ENCODE measurements around the gene OCIAD1.
"Not testable (repeated sequence)": the region's sequence is repeated elsewhere in the genome, so short reads cannot be mapped to it uniquely, and the experiment has no call there.

Gene OCIAD1, protein sequence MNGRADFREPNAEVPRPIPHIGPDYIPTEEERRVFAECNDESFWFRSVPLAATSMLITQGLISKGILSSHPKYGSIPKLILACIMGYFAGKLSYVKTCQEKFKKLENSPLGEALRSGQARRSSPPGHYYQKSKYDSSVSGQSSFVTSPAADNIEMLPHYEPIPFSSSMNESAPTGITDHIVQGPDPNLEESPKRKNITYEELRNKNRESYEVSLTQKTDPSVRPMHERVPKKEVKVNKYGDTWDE

GRCh38 chr4:48830706-48831531, at the start of gene OCIAD1:
Gene OCIAD1 (plus strand): TSS chr4:48831088. CDS start chr4:48832625, 1,537 bp downstream.
- DNase-seq, result peak; percentile 99

DNA sequence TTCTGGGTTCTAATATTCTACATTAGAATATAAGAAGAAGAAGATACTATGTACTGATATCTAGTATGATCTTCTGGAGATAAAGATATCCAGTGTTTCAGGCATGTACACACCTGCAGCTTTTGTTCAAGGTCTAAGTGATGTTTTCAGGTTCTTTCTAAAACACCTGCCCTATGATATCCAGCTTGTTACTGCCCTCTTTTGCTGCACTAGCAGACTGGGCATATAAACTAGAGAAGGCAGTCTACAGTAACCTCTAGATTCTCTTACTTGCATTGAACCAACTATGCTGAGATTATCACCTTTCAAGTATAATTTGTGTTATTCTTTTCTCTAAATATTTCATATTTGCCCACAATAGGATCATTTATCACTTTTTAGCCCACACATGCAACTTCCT, 48.9 kb upstream of the OCIAD1 start:
- DNase-seq, result no peak

DNA sequence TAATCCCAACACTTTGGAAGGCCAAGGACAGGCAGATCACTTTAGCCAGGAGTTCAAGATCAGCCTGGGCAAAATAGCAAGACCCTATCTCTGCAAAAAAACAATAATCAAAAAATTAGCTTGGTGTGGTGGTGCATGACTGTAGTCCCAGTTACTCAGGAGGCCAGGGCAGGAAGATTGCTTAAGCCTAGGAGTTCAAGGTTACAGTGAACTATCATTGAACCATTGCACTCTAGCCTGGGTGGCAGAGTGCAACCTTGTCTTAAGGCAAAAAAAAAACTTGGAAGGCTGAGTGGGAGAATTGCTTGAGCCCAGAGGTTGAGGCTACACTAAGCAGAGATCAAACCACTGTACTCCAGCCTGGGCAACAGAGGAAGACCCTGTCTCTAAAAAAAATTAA, 45.6 kb upstream of the OCIAD1 start:
- DNase-seq, result no peak

GRCh38 chr4:48786549-48786948, 44.3 kb upstream of the OCIAD1 start:
- DNase-seq, result no peak

GRCh38 chr4:48787056-48787455, 43.8 kb upstream of the OCIAD1 start:
- no peak for DNase-seq

DNA sequence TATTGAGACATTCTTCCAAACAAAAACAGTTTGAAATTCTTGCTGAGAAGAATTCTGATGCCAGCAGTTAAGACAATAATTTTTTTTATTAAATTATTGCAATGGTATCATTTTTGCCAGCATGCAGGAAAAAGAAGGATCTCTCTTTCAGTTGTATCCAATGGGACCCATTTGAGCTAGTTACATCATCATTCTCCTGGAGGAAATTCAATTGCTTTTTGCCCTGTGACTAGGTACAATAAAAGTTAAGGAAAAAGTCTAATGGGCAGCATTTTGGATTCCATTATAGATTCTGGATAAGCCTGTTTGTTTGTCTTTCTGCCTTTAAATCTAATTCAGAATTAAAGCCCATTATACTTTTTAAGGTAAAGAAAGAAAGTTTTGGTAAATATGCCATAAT, 40.3 kb upstream of the OCIAD1 start:
- no peak for DNase-seq

- no peak for DNase-seq
Measured at GRCh38 chr4:48791313-48791712, 39.6 kb upstream of the OCIAD1 start.

DNA sequence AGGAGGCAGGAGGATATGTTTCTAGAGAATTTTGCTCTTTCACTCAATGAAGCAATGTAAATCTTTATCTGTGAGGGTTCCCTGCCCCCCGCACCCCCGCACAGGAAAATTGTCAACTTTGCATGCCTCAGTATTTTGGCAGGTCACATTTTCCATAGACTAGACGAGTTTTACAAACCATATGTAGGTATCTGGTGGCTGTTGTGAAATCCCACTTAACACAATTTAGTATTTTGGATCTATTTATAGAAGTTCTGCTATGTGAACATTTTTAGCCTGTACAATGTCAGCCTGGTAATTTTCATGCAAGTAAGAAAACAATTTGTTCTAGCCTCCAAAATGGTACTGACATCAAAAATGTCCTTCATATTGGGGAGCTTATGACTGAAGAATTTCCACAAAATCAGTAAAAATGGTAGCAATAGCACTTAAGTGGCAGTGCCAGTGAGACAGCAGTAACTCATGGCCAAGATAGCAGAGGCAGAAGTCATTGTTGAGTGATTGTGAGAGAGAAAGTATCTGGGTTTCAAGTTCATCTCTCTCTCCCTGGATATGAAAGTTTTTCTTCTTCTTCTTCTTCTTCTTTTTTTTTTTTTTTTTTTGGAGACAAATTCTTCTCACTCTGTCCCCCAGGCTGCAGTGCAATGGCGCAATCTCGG, 38.4 kb upstream of the OCIAD1 start:
- no peak for DNase-seq

- no peak for DNase-seq
Measured at GRCh38 chr4:48795108-48795507, 35.8 kb upstream of the OCIAD1 start.

DNA sequence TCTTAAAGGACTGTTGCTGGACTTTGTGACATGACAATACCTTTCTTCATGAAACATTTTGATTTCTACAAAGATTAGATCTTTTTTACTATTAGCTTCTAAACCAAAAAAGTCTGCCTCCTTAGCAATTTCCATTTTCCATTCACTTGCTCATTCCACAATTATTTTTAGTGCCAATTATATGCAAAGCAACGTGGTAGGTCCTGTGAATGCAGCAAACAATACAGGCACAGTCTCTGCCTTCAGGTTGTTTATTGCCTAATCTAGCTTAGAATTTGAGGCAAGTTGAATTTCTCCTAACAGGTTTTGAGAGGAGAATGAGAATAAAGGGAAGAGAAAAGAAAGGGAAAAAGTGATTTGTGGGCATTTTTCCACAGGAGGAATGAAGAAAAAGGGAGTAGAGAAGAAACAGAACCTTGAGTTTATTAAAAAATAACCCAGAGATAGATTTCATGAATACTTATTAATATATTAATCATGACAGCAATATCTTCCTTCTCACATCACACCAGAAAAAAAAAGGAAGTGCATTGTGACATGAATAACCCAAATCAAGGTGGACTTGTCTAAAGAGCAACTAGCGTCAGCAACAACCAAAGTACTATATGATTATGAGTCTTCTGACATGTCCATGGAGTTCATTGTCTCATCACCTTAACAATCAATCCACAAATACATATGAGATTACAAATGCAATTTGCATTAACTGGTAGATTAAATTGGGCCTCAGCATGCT, 34.5 kb upstream of the OCIAD1 start:
- no peak for DNase-seq

DNA sequence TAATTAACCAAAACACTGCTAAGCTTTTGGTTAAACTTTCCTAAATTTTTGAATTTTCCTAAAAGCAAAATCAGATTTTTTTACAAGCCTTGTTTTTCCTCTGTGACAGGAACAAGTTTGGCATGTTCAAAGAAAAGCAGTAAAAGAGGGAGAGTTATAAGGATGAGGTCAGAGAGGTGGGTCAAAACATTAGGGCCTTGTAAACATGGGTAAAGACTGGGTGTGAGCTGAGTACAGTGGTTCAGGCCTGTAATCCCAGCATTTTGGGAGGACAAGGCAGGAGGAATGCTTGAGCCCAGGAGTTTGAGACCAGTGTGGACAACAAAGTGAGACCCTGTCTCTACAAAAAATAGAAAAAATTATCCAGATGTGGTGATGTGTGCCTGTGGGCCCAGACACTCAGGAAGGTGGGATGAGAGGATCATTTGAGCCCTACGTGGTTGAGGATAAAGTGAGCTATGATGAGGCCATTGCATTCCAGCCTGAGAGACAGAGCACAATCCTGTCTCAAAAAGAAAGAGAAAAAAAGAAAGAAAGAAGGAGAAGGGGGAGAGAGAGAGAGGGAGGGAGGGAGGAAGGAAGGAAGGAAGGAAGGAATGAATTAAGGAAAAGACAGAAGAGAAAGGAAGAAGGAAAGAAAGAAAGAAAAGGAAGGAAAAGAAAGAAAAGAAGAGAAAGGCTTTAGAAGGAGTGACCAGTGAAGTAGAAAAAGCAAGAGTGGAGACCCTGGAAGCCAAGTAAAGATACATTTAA, 33.8 kb upstream of the OCIAD1 start:
- DNase-seq, result no peak

DNA sequence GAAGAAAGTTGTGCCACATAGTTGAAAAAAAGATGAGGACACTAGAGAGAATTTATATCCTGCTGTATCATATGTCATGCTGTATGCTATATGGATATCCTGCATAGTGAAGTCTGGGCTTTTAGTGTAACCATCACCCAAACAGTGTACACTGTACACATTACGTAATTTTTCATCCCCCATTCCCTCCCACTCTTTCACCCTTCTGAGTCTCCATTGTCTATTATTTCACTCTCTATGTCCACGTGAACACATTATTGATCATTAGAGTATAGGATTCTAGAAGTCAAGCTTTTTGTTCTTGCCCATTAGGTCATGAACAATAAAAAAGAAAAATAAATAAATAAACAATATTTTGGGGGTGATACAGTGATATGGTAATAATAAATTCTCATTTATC, 32.8 kb upstream of the OCIAD1 start:
- DNase-seq, result no peak

GRCh38 chr4:48799157-48799556, 31.7 kb upstream of the OCIAD1 start:
- DNase-seq, result peak; percentile 29

DNA sequence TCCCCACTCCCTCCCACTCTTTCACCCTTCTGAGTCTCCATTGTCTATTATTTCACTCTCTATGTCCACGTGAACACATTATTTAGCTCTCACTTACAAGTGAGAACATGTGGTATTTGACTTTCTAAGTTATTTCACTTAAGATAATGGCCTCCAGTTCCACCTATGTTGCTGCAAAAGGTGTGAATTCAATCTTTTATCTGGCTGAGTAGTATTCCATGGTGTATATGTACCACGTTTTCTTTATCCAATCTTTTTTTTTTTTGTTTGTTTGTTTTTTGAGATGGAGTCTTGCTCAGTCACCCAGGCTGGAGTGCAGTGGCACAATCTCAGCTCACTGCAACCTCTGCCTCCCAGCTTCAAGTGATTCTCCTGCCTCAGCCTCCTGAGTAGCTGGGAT, 30.7 kb upstream of the OCIAD1 start:
- not testable (repeated sequence) for DNase-seq

GRCh38 chr4:48801016-48801715, 29.7 kb upstream of the OCIAD1 start:
- no peak for DNase-seq

- no peak for DNase-seq
Measured at GRCh38 chr4:48804584-48805301, 26.1 kb upstream of the OCIAD1 start.

DNA sequence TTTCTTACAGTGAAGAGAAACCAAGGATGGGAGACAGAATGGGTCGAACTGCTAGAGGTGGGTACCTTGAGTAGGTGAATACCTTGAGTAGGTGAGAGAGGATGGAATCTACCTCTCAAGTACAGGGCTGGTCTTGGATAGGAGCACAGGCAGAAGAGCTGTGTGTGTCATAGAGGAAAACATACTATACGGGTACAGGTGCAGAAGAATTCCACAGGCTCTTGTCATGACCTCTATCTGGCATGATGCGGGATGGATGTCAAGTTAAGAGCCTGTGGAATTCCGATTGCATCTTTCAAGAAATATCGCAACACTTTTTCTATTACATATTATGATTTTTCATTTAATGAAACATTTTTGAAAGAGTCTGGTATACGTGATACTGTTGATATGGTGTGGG, 18.0 kb upstream of the OCIAD1 start:
- DNase-seq, result no peak

DNA sequence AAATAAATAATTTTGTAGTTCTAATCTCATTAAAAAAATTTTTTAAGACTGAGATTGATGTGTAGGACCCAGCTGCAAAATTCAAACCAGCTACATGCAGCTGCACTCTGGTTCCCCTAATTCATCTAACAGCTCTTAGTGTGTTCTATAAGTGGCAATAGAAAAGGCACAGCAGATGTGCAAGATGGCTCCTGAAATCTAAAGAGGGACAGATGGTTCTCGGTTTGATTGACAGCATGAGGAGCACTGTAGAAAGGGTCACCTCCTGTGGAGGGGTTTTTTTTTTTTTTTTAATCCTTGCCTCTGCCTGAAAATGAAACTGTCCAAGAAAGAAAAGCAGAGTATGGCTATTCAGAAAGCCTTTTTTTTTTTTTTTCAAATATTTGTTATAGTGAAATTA, 16.9 kb upstream of the OCIAD1 start:
- peak; percentile 39 for DNase-seq

DNA sequence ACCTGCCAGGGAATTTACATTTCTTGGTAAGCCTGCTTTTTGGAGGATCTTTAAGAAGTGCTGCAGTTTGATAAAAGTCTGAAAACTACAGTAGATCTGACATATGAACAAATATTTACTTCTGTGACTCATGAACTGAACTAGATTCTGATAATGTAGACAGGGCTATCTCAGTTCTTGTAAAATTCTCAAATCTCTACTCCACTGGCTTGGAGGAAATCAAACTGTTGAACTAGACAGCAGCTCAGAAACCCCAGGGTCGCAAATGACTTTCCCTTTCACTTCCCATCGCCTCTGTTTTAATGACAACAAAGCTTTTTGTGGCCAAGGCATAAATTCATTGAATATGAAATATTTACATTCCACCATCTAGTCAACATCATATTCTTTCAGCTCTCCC, 15.4 kb upstream of the OCIAD1 start:
- DNase-seq, result peak; percentile 54

DNA sequence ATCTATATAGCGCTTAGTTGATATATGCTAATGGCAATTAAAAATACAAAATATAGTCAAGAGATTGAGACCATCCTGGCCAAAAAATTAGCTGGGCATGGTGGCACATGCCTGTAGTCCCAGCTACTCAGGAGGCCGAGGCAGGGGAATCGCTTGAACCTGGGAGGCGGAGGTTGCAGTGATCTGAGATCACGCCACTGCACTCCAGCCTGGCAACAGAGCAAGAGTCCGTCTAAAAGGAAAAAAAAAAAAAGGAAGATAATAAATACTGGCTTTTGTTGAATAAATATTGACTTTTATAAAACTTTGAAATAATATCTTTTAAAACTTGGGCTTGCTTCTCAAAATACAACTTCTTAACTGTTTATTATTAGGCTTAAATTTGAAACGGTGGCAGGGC, 14.6 kb upstream of the OCIAD1 start:
- DNase-seq, result not testable (repeated sequence)

DNA sequence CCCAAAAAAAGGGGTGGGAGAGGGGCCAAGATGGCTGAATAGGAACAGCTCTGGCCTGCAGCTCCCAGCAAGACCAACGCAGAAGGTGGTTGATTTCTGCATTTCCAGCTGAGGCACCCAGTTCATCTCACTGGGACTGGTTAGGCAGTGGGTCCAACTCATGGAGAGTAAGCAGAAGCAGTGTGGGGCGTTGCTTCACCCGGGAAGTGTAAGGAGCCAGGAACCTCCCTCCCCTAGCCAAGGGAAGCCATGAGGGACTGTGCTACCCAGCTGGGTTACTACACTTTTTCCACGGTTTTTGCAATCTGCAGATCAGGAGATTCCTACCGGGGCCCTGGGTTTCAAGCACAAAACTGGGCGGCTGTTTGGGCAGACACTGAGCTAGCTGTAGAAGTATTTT, 13.9 kb upstream of the OCIAD1 start:
- DNase-seq, result no peak
